Measurements from ENCODE around the gene TUBB1.

TUBB1 gene

GRCh38 chr20:59064214-59064722 is 45.0 kb downstream of the TUBB1 start:
- Histone ChIP-seq H3K4me1 (peaks cover 0 to 10% (median 4%) of the 10 kb centered on the region in 4 donors), H3K36me3 (no peaks in the 10 kb centered on the region), H3K27ac (no peak overlapping the region), H3K27me3 (peaks cover 0 to 3% of the 10 kb centered on the region in 2 donors), H3K4me3 (no peak overlapping the region), H3K9me3 (no peaks in the 10 kb centered on the region)
- no peak for DNase-seq
- TF ChIP-seq CTCF (IDR thresholded peaks at IDR 0.05) = no peak
- intact Hi-C loops (cut with DNase I; ENCODE audit: low total_unique reads) = no loop called here

GRCh38 chr20:59068534-59068933 is 49.3 kb downstream of the TUBB1 start:
- Histone ChIP-seq H3K4me3 (no peak overlapping the region), H3K4me1 (peaks cover 0 to 9% (median 4%) of the 10 kb centered on the region in 4 donors), H3K27ac (no peak overlapping the region), H3K27me3 (peaks cover 0 to 12% of the 10 kb centered on the region in 2 donors), H3K9me3 (no peaks in the 10 kb centered on the region), H3K36me3 (no peaks in the 10 kb centered on the region)
- DNase-seq = no peak
- intact Hi-C loops (cut with DNase I; ENCODE audit: low total_unique reads) = no loop called here
- no peak for TF ChIP-seq CTCF (IDR thresholded peaks at IDR 0.05)

GRCh38 chr20:59069026-59069425 is 49.8 kb downstream of the TUBB1 start:
- no peak overlapping the region for H3K4me3 ChIP-seq
- no peak overlapping the region for H3K27ac ChIP-seq
- peaks cover 0 to 4% (median 2%) of the 10 kb centered on the region in 4 donors for H3K4me1 ChIP-seq
- H3K27me3 ChIP-seq = peaks cover 0 to 16% of the 10 kb centered on the region in 2 donors
- TF ChIP-seq CTCF (IDR thresholded peaks at IDR 0.05) = no peak
- intact Hi-C loops (cut with DNase I; ENCODE audit: low total_unique reads) = no loop called here
- DNase-seq = no peak
- no peaks in the 10 kb centered on the region for H3K36me3 ChIP-seq
- H3K9me3 ChIP-seq = no peaks in the 10 kb centered on the region

- no peak overlapping the region for H3K27ac ChIP-seq
- intact Hi-C loops (cut with DNase I; ENCODE audit: low total_unique reads) = no loop called here
- no peak for DNase-seq
- no peaks in the 10 kb centered on the region for H3K4me1 ChIP-seq
- no peaks in the 10 kb centered on the region for H3K9me3 ChIP-seq
- peaks cover 0 to 27% of the 10 kb centered on the region in 2 donors for H3K27me3 ChIP-seq
- no peak for TF ChIP-seq CTCF (IDR thresholded peaks at IDR 0.05)
- no peaks in the 10 kb centered on the region for H3K36me3 ChIP-seq
- H3K4me3 ChIP-seq = no peak overlapping the region
Measured at GRCh38 chr20:59071216-59071615, 52.0 kb downstream of the TUBB1 start.

GRCh38 chr20:59073582-59073981 is 54.4 kb downstream of the TUBB1 start:
- TF ChIP-seq CTCF (IDR thresholded peaks at IDR 0.05) = no peak
- intact Hi-C loops (cut with DNase I; ENCODE audit: low total_unique reads) = no loop called here
- Histone ChIP-seq H3K4me3 (no peak overlapping the region), H3K27ac (no peak overlapping the region), H3K27me3 (peaks cover 0 to 35% of the 10 kb centered on the region in 2 donors), H3K9me3 (no peaks in the 10 kb centered on the region), H3K36me3 (no peaks in the 10 kb centered on the region), H3K4me1 (no peaks in the 10 kb centered on the region)
- no peak for DNase-seq

GRCh38 chr20:59074456-59074855 is 55.2 kb downstream of the TUBB1 start:
- no peaks in the 10 kb centered on the region for H3K4me1 ChIP-seq
- no peak for DNase-seq
- peaks cover 0 to 35% of the 10 kb centered on the region in 2 donors for H3K27me3 ChIP-seq
- intact Hi-C loops (cut with DNase I; ENCODE audit: low total_unique reads) = no loop called here
- H3K36me3 ChIP-seq = no peaks in the 10 kb centered on the region
- H3K4me3 ChIP-seq = no peak overlapping the region
- H3K27ac ChIP-seq = no peak overlapping the region
- H3K9me3 ChIP-seq = no peaks in the 10 kb centered on the region
- no peak for TF ChIP-seq CTCF (IDR thresholded peaks at IDR 0.05)

All from tibial artery (tissue), 4 donors.